ENCODE measurements around the gene SWAP70.

GRCh38 chr11:9642894-9643293 lies 21.0 kb upstream of the SWAP70 start:
- TF ChIP-seq EP300 (IDR thresholded peaks at IDR 0.05; ENCODE audit: borderline replicate concordance) (no peak), RAD21 (IDR thresholded peaks at IDR 0.05; ENCODE audit: low read depth) (no peak), YY1 (IDR thresholded peaks at IDR 0.05; ENCODE audit: low read depth) (no peak), TCF12 (IDR thresholded peaks at IDR 0.05; ENCODE audit: low read depth) (no peak), CREB1 (IDR thresholded peaks at IDR 0.05; ENCODE audit: low read depth) (no peak), EGR1 (IDR thresholded peaks at IDR 0.05) (no peak)
- TF ChIP-seq, protein P1, sequence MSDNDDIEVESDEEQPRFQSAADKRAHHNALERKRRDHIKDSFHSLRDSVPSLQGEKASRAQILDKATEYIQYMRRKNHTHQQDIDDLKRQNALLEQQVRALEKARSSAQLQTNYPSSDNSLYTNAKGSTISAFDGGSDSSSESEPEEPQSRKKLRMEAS (IDR thresholded peaks at IDR 0.05), result no peak

Data from Ishikawa (cell line).